HG02798 (cell line): ENCODE data around the gene MUS81.
A peak's percentile ranks its signal among the peaks of the same experiment; 100 is the strongest.

Experiments used
- ATAC-seq: cut with Tn5 transposase; IDR thresholded peaks from one replicate; pipeline ENCODE4 v1.9.1; 2021; ENCODE audit warnings: mild to moderate bottlenecking; ENCODE audit not compliant: unreplicated experiment, poor library complexity

Gene MUS81

DNA sequence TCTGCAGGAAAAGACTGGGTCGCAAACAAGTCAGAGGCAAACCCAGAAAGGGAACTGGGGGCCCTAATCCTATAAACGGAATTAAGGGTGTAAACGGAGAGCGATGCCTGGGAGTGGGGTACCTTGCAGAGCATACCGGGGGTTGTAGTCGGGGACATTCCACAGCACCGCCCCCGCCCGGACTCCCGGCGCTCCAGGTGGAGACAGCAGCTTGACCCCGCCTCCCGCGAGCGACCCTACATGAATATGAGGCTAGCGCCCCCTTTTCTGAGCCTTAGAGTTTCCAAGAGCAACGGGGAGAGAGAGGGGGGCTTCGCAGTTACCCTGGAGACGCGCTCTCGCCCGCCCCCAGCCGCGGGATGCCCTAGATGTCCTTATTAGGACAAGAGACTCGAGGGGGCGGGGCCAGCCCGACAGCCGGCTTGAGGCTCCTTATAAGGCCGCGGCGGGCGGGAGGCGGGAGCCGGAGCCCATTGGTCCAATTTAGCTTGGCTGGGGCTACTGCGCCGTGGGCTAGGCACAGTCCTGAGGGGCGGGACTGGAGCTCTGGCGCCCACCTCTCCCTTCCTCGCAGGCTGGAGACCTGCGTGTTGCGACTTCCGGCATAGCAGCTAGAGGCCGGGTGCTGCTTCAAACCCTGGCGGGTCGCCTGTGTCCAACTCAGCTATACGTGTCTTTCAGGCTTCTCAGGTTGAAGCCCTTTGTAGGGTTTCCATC, 980 bp upstream of the MUS81 start:
- ATAC-seq, result peak; percentile 59

DNA sequence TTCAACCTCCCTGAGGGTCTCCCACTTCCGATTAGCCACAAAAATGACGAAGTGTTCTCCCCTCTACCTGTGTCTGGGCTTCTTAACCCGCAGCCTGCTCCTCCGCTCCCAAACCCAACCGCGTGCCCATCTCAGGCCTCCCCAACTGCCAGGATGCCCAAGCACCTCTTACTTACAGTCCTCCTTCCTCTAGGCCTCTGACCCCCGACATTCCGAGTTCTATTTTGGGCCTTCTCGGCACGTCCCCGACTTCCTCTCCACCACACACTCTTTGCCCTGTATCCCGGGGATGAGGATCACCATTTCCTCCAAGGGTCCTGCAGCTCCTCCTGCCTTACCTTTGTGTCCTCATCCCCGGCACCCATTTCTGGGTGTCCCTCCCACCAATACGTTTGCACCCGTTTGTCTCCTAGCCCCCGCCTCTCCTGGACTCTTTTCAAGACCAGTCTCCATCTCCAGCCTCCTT, 388 bp upstream of the MUS81 start:
- ATAC-seq, result no peak

DNA sequence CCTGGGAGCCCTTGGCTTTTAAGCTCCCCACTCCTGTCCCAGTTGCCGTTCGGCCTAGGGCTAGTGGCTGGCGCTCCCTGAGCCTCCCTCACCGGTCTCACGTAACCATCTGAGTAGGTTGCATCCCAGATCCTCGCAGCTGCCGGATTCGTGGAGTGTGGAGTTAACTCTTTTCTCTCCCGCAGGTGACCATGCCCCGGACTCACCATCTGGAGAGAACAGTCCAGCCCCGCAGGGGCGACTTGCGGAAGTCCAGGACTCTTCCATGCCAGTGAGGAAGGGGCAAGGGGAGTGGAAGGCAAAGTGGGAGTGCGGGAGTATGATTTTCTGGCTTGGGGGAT, 902 bp downstream of the MUS81 start:
- no peak for ATAC-seq

DNA sequence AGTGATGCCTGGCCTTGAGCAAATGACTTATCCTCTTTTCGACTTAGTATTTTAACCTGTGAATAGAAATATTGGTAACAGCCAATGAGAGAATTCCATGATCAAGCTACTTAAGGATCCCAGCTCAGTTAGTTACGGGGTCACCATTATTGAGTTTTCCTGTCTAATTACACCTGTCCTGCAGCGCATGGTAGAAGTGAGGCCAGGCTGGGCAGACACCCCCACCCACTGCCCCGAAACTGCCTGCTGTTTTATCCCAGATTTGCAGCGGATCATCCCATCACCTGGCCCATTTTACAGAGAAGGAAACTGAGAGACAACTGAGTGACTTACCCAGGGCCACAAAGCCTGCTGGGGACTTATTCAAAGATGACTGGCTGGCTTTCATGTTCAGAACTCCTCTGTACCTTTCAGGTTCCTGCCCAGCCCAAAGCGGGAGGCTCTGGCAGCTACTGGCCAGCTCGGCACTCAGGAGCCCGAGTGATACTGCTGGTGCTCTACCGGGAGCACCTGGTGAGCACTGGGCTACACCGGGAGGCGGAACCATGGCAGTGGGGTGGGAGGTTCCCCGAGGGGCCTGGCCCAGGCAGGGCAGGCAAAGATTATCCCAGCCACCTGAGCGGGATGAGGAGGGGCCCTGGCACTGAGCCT, 1.4 kb downstream of the MUS81 start:
- ATAC-seq, result no peak

DNA sequence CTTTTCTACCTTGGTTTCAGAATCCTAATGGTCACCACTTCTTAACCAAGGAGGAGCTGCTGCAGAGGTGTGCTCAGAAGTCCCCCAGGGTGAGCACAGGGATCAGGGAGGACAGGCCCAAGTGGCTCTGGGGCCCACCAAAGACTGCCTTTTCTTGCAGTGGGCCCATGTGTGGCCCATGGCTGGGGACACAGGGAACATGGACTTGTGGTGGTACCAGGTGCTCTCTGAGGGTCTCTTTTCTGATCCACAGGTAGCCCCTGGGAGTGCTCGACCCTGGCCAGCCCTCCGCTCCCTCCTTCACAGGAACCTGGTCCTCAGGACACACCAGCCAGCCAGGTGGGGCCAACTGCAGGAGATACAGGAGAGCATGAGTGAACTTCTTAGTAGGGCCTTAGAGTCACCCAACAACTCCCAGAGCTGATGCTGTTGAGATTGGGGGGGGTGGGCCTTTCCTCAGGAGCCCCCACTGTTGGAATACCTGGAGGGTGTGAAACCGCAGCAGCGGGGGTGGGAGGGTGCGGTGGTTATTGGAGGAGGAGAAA, 2.0 kb downstream of the MUS81 start:
- no peak for ATAC-seq

DNA sequence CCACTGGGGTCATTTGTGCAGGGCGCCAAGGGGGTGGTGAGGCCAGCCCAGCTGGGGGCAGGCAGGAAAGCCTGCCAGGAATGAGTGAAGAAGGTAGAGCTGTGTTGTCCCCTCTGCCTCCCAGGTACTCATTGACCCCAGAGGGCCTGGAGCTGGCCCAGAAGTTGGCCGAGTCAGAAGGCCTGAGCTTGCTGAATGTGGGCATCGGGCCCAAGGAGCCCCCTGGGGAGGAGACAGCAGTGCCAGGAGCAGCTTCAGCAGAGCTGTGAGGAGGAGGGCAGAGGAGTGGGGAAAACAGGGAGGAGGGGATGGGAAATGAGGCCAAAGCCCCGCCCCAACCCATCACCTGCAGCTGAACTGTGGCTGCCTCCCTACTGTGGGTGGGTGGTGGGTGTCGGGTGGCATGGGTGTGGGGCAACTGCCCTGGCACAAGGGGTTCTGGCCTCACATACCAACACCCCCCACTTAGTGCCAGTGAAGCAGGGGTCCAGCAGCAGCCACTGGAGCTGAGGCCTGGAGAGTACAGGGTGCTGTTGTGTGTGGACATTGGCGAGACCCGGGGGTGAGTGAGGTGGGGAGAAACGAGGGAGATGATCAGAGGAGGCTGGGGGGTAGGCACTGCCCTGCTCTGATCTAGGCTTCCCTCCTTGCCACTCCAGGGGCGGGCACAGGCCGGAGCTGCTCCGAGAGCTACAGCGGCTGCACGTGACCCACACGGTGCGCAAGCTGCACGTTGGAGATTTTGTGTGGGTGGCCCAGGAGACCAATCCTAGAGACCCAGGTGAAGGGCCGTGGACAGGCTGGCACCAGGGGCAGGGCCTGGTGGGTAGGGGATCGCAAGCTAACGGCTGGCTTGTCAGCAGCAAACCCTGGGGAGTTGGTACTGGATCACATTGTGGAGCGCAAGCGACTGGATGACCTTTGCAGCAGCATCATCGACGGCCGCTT, 3.0 kb downstream of the MUS81 start:
- ATAC-seq, result no peak

DNA sequence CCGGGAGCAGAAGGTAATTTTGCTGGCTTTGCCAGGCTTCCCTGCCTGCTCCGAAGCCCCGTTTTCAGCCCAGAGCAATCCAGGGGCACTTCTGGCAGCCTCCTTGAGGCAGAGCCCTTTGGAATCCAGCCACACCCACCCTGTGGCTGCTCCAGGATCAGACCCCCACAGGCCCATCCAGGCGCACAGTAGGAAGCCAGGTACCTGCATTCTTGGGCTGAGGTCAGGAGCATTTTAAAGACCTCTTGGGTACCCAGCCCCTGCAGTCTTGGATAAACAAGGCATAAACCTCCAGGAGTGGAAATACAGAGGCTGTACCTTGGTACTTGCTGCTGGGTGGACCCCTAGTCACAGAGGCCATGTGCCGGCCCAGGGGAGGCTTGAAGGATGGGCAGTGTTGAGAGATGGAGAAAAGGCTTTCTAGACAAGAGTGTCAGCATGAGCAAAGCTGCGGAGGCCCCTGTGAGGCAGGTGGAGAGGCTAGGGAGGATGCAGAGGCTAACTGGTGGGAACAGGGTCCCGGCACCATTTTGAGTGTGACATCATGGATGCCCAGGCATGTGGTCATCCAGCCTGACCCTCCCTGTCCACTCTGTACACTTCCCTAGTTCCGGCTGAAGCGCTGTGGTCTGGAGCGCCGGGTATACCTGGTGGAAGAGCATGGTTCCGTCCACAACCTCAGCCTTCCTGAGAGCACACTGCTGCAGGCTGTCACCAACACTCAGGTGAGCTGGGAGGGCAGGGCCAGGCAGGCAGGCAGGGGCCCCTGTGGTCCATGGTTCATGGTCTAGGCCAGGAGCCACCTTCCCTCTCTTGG, 3.9 kb downstream of the MUS81 start:
- ATAC-seq, result no peak

DNA sequence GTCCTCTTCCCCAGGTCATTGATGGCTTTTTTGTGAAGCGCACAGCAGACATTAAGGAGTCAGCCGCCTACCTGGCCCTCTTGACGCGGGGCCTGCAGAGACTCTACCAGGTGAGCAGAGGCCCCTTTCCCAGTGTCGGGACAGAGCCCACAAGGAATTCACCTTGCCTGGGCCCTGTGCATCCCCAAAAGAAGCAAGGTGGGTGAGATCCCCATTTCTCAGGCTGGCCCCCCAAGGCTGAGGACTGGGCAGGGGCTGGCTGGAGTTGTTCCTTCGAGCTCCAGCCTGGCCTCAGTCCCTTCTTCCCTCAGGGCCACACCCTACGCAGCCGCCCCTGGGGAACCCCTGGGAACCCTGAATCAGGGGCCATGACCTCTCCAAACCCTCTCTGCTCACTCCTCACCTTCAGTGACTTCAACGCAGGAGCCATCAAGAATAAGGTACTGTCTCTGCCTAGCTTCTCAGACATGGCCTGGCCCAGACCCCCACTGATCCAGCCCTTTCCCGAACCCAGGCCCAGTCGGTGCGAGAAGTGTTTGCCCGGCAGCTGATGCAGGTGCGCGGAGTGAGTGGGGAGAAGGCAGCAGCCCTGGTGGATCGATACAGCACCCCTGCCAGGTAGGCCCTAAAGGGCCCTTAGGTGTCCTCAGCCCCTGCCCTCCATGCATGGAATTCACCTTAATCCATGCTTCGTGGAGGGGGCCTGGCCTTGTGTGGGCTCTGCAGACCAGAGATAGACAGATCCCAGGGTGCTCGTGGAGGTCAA, 4.7 kb downstream of the MUS81 start:
- no peak for ATAC-seq

DNA sequence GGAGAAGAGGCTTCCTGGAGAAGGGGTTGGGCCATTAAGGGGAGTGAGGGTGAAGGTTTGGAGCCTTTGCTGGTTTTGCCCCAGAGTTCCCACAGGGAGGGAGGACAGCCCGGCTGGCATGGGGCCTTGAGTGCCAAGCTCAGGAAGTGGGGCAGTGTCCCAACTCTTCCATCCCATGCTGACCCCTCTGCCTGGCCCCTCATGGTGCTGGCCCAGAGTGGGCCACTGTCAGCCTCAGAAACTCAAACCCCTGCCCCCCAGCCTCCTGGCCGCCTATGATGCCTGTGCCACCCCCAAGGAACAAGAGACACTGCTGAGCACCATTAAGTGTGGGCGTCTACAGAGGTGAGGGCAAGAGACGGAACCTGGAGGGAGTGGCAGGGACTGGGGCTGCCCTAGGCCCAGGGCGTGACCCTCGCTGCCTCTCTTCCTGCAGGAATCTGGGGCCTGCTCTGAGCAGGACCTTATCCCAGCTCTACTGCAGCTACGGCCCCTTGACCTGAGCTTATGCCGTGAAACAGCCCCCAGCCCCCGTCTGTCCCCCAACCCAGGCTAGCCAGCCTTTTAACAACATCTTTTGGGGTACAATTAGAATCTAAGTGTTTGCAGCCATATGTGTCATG, 5.4 kb downstream of the MUS81 start:
- no peak for ATAC-seq

DNA sequence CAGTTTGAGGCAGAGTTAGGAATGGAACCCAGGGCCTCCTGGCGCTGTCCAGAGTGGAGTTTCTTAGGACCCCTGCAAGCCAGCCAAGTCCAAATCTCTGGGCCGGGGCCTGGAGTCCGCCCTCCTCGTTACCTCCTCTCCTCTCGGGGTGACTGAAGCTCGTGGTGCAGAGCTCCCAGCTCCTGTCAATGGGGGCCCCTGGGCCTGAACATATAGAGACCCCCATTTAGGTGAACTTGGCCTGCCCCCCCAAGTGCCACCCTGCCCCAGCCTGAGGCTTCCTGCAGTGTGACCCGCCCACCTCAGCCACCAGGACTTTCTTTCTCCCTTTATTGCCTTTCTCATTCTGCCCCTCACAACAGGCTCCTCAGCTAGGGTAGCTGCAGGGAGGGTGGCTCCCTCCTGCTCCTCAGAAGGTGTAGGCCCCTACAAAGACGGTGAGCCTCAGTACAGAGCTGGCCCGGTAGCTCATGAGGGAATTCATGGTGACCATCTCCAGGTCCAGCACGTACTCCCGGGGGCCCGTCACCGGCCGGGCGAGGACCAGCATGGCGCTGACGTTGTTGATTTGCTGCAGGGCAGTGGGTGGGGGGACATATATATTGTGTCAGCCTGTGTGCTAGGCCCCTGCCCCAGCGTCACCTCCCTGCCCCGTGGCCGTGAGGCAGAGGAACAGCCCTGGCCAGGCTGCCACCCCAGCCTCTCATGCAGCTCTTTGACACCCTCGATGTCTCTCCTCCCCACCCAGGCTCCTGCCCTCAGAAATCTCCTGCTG, 6.5 kb downstream of the MUS81 start:
- no peak for ATAC-seq

DNA sequence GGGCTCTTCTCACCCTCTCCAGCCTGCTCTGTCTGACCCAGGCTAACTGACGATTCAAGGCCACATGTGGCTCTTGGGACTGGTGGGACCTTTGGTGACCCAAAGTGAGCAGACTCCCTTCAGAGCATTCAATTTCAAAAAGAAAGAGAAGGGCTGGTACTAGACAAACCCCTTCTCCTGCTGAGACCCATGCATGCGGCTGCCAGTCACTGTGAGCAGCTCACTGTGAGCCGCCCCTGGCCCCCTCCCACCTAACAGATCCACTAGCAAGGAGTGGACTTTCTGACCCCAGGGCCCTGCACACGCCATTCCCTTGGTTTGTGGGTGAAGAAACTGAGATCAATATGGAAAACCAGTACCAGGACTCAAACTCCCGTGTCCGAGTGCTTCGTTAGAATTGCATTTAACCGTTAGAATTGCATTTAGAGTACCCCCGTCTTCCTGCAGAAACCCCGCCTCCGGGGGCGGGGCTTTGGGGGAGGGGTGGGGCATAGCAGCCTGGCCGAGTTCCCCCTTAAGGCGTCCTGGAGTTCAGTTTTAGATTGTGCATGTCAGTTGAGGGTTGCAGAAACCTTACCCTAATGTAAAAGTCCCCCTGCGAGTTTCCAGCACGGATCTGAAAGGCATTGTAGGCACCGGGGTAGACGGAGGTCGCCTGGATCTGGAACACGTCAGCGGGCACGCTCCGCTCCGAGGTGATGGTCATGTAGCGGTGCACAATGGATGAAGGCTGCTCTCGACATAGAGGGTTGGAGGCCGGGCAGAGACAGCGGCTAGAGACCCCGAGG, 7.2 kb downstream of the MUS81 start:
- no peak for ATAC-seq

DNA sequence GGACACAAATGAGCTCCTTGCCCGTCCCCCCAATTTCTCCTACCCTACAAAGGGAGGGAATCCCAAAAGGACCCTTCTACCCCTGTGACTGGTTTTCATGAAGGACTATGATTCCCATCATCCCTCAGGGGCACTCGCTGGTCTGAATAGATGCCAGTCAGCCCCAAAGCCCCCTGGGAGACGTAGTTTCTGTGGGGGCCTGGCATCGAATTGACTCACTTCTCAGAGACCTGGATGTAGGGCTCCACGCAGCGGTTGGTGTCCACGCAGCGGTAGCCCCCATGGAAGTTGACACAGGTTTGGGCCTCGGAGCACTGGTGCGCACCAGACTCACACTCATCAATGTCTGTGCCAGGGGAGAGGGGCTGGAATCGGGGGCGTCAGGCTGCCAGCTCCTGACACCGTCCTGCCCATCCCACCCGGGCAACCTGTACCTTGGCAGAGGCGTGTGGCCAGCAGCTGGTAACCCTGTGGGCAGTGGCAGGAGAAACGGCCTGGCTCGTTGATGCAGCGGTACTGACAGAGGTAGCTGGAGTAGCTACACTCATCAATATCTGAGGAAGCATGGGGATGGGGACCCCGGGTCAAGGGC, 7.9 kb downstream of the MUS81 start:
- ATAC-seq, result no peak

DNA sequence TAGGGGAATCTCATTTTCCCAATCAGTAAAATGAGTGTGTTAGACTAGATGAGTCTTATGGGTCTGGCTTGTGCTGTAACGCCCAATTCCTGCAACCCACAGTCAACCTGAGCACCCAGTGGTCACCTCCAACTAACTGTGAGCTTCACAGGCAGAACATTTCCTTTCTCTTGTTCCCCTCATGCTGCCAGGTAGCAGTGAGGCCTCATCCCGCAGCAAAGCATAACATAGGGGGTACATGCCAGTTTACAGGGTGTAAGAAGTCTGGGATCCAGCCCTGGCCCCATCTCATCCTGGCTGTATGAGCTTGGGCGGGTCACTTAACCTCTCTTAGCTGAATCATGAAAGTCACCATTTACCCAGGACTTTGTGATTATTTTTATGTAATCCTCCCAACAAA, 8.7 kb downstream of the MUS81 start:
- no peak for ATAC-seq

DNA sequence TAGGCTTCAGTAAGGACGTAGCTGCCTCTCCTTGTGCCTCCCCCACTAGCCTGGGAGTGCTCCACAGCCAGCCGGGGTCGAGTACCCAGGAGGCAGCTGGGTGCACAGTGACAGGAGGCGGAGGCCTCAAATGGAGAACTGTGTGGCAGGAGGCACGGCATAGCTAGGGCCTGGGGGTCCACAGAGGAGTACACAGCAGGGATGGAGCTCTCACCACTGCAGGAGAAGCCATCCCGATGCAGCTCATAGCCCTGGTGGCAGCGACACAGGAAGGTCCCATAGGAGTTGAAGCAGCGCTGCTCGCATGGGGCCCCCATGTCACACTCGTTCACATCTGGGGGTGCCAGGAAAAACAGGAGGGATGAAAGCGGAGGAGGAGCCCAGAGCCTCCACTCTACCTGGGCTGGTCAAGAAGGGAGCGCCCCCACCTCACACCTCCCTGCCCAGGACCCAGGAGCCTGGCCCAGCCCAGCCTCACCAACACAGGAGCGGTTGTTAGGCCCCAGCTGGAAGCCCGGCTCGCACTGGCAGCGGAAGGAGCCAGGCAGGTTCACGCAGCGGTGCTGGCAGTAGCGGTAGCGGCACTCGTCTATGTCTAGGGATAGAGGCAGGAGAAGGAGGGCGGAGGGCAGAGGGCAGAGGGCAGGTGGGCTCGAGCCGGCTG, 9.5 kb downstream of the MUS81 start:
- ATAC-seq, result no peak

DNA sequence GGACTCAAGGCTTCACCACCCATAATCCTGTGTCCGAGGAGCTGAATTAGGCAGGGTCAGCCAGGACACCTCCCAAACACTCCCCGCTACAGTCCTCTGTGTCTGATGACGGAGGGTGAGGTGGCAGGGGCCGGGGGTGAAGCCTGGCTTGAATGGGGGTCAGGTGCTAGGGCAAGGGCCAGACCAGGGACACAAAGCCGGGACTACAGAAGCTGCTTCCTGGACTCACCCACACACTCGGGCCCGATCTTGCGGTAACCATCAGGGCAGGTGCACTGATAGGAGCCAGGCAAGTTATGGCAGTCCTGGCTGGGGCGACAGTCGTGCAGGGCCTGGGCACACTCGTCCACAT, 10.1 kb downstream of the MUS81 start:
- no peak for ATAC-seq
